Measurements from ENCODE around the gene MAPK4.

DNA sequence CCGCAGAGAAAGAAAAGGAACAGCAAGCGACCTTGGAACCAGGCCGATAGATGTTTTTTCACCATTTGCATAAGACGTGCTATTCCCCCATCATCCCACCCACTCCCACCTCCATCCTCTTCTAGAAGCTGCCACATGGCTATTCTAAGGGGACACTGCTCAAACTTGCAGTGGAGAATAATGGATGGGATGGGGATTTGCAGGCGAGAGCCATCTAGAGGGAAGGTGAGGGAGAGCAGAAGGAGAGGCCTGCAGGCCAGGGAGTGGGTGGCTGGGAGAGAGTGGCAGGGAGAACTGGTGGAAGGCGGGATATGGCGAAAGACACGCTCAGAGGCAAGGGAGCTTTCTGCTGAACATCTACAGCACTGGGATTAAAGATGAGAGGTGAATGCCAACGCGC is 84.9 kb downstream of the MAPK4 start:
- TF ChIP-seq POLR2AphosphoS5 (IDR thresholded peaks at IDR 0.05; ENCODE audit: low read depth, low read length) (no peak), POLR2A (IDR thresholded peaks at IDR 0.05; ENCODE audit: low read depth, low read length) (no peak)

Measured in GM12892 (cell line).